HEK293 (cell line): ENCODE data around the gene CREBL2.

Experiments used
- FEZF1 ChIP-seq: fragments of 450-650 bp; formaldehyde crosslinking; IDR thresholded peaks from 2 replicates; pipeline ENCODE4 v1.5.1; 2016; ENCODE audit warnings: missing biosample characterization, missing genetic modification characterization
- KLF10 ChIP-seq: fragments of 450-650 bp; IDR thresholded peaks from 2 replicates; pipeline ENCODE4 v1.5.1; 2018; ENCODE audit warnings: missing biosample characterization, mild to moderate bottlenecking, missing genetic modification characterization
- ZNF302 ChIP-seq: fragments of 450-650 bp; formaldehyde crosslinking; IDR thresholded peaks from 2 replicates; pipeline ENCODE4 v1.5.1; 2016; ENCODE audit warnings: missing biosample characterization, missing genetic modification characterization, low read depth
- ZNF561 ChIP-seq: fragments of 450-650 bp; IDR thresholded peaks from 2 replicates; pipeline ENCODE4 v1.5.1; 2018; ENCODE audit warnings: missing biosample characterization, missing genetic modification characterization, borderline replicate concordance
- ZNF776 ChIP-seq: fragments of 450-650 bp; formaldehyde crosslinking; IDR thresholded peaks from 2 replicates; pipeline ENCODE4 v1.5.0; 2017; ENCODE audit warnings: missing biosample characterization, missing genetic modification characterization, borderline replicate concordance
- TF ChIP-seq, protein P1 (sequence below): fragments of 450-650 bp; formaldehyde crosslinking; IDR thresholded peaks from 2 replicates; pipeline ENCODE4 v1.5.1; 2016; ENCODE audit warnings: missing biosample characterization, missing genetic modification characterization
- TF ChIP-seq, protein P2 (sequence below): fragments of 450-650 bp; formaldehyde crosslinking; IDR thresholded peaks from 2 replicates; pipeline ENCODE4 v1.5.1; 2016; ENCODE audit warnings: missing biosample characterization, missing genetic modification characterization
- TF ChIP-seq, protein P3 (sequence below): fragments of 450-650 bp; formaldehyde crosslinking; IDR thresholded peaks from 2 replicates; pipeline ENCODE4 v1.5.1; 2016; ENCODE audit warnings: missing biosample characterization, missing genetic modification characterization

DNA sequence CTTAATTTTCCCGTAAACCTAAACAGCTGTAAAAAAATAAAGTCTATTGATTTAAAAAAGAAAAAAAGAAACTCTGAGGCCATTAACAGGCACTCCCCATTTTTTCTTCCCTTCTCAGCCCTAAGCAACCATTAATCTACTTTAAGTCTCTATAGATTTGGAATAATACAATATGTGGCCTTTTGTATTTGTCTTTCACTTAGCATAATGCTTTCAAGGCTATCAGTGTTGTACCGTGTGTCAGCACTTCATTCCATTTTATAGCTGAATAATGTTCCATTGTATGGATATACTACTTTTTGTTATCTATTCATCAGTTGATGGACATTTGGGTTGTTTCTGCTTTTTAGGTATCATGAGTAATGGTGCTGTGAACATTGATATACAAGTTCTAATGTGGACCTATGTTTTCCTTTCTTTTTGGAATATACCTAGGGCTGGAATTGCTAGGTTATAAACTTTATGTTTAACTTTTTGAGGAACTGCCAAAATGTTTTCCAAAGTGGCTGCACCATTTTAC lies 15.7 kb downstream of the CREBL2 start:
- TF ChIP-seq, protein P1, sequence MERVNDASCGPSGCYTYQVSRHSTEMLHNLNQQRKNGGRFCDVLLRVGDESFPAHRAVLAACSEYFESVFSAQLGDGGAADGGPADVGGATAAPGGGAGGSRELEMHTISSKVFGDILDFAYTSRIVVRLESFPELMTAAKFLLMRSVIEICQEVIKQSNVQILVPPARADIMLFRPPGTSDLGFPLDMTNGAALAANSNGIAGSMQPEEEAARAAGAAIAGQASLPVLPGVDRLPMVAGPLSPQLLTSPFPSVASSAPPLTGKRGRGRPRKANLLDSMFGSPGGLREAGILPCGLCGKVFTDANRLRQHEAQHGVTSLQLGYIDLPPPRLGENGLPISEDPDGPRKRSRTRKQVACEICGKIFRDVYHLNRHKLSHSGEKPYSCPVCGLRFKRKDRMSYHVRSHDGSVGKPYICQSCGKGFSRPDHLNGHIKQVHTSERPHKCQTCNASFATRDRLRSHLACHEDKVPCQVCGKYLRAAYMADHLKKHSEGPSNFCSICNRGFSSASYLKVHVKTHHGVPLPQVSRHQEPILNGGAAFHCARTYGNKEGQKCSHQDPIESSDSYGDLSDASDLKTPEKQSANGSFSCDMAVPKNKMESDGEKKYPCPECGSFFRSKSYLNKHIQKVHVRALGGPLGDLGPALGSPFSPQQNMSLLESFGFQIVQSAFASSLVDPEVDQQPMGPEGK (tag by site-specific recombination) = no peak
- TF ChIP-seq, protein P2, sequence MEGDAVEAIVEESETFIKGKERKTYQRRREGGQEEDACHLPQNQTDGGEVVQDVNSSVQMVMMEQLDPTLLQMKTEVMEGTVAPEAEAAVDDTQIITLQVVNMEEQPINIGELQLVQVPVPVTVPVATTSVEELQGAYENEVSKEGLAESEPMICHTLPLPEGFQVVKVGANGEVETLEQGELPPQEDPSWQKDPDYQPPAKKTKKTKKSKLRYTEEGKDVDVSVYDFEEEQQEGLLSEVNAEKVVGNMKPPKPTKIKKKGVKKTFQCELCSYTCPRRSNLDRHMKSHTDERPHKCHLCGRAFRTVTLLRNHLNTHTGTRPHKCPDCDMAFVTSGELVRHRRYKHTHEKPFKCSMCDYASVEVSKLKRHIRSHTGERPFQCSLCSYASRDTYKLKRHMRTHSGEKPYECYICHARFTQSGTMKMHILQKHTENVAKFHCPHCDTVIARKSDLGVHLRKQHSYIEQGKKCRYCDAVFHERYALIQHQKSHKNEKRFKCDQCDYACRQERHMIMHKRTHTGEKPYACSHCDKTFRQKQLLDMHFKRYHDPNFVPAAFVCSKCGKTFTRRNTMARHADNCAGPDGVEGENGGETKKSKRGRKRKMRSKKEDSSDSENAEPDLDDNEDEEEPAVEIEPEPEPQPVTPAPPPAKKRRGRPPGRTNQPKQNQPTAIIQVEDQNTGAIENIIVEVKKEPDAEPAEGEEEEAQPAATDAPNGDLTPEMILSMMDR (tag by site-specific recombination) = no peak
- TF ChIP-seq ZNF561 (tag by site-specific recombination) = no peak
- TF ChIP-seq, protein P3, sequence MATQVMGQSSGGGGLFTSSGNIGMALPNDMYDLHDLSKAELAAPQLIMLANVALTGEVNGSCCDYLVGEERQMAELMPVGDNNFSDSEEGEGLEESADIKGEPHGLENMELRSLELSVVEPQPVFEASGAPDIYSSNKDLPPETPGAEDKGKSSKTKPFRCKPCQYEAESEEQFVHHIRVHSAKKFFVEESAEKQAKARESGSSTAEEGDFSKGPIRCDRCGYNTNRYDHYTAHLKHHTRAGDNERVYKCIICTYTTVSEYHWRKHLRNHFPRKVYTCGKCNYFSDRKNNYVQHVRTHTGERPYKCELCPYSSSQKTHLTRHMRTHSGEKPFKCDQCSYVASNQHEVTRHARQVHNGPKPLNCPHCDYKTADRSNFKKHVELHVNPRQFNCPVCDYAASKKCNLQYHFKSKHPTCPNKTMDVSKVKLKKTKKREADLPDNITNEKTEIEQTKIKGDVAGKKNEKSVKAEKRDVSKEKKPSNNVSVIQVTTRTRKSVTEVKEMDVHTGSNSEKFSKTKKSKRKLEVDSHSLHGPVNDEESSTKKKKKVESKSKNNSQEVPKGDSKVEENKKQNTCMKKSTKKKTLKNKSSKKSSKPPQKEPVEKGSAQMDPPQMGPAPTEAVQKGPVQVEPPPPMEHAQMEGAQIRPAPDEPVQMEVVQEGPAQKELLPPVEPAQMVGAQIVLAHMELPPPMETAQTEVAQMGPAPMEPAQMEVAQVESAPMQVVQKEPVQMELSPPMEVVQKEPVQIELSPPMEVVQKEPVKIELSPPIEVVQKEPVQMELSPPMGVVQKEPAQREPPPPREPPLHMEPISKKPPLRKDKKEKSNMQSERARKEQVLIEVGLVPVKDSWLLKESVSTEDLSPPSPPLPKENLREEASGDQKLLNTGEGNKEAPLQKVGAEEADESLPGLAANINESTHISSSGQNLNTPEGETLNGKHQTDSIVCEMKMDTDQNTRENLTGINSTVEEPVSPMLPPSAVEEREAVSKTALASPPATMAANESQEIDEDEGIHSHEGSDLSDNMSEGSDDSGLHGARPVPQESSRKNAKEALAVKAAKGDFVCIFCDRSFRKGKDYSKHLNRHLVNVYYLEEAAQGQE = no peak
- TF ChIP-seq ZNF776 (tag by site-specific recombination) = no peak
- no peak for TF ChIP-seq ZNF302 (tag by site-specific recombination)
- no peak for TF ChIP-seq KLF10 (tag by site-specific recombination)
- TF ChIP-seq FEZF1 (tag by site-specific recombination) = no peak
